K562 (cell line): ENCODE results near the gene OR7A5. TPM values are rescaled to one million over a fixed set of nuclear protein-coding genes. Genes with fewer than 3 reads are reported as not detected.

Experiments used
- CHD7 ChIP-seq: fragments of 200-600 bp; sonication (generic); IDR thresholded peaks from one replicate; pipeline ENCODE4 v1.6.1; 2012; ENCODE audit warnings: mild to moderate bottlenecking, low read depth, low read length, inconsistent platforms
- CREB5 ChIP-seq: fragments of 250-450 bp; sonication (Bioruptor Pico); IDR thresholded peaks from 2 replicates; pipeline ENCODE4 v1.5.0; 2020; ENCODE audit warnings: mild to moderate bottlenecking
- ELF1 ChIP-seq: fragments of 200-800 bp; sonication (Bioruptor generic); IDR thresholded peaks from 2 replicates; pipeline ENCODE4 v1.6.1; 2016; ENCODE audit warnings: missing genetic modification characterization, missing compliant biosample characterization
- KAT8 ChIP-seq: fragments of 450-650 bp; IDR thresholded peaks from 2 replicates; pipeline ENCODE4 v1.6.1; 2016; ENCODE audit warnings: low read depth, mild to moderate bottlenecking
- MECOM ChIP-seq: fragments of 250-450 bp; sonication (Bioruptor Pico); IDR thresholded peaks from 2 replicates; pipeline ENCODE4 v1.8.0; 2022; ENCODE audit warnings: inconsistent platforms
- PPARD ChIP-seq: fragments of 250-450 bp; sonication (Bioruptor Pico); IDR thresholded peaks from 2 replicates; pipeline ENCODE4 v1.8.0; 2022; ENCODE audit warnings: inconsistent platforms, mild to moderate bottlenecking, moderate library complexity
- YY1 ChIP-seq, 3 experiments: IDR thresholded peaks; 2 replicates each; pipeline ENCODE4 v1.6.1; 2011; ENCODE audit warnings: low read length in 2 of 3, mild to moderate bottlenecking in 2 of 3, moderate library complexity in 2 of 3, borderline replicate concordance in 1 of 3, control low read depth in 1 of 3, low read depth in 1 of 3; ENCODE audit not compliant: insufficient read depth in 3 of 3, insufficient replicate concordance in 2 of 3, control insufficient read depth in 1 of 3, insufficient read length in 1 of 3; ENCODE audit errors: extremely low read depth in 1 of 3
- ZNF609 ChIP-seq: sonication (generic); formaldehyde crosslinking; IDR thresholded peaks from 2 replicates; pipeline ENCODE4 v1.8.1; 2023; ENCODE audit warnings: missing genetic modification reagents, mild to moderate bottlenecking, borderline replicate concordance
- polyA plus RNA-seq, 8 experiments: library from polyadenylated mRNA; depleted of rRNA in 4 of 8; stranded (reverse) in 5 of 8; unstranded in 3 of 8; fragments of >200 nt; fragmentation: Nextera tagmentation in 2 of 8; fragmentation: Illumina TruSeq in 1 of 8; extraction: Ambion mirVana in 2 of 8; extraction: Trizol in 1 of 8; gene quantifications; 2 replicates each; pipeline versions ENCODE4 v1.2.1 to v1.2.3, GENCODE V29; 2011 to 2014; ENCODE audit warnings: inconsistent platforms in 1 of 8, missing spikeins in 1 of 8
- total RNA-seq, 7 experiments: library from RNA; depleted of rRNA in 6 of 7; stranded (reverse); fragments of >200 nt in 6 of 7; fragmentation: Illumina TruSeq in 2 of 7; extraction: Trizol in 2 of 7; gene quantifications; 2 replicates each; pipeline versions ENCODE4 v1.2.1 to v1.2.3, GENCODE V29; 2011 to 2021; ENCODE audit warnings: low replicate concordance in 1 of 7

Gene OR7A5
- total and polyA plus RNA-seq, 9 of the 15 experiments (the other 6 are each of a cell fraction or from before 2014, with no cell fraction given) = not detected

- no peak for TF ChIP-seq ZNF609 (CRISPR knock-in tag)
- no peak for TF ChIP-seq KAT8
- TF ChIP-seq CREB5 = no peak
- no peak for TF ChIP-seq PPARD
- TF ChIP-seq YY1 (IDR thresholded peaks at IDR 0.05; ENCODE audit: borderline replicate concordance in 1 of 3, control insufficient read depth in 1 of 3, extremely low read depth in 1 of 3, insufficient read depth in 3 of 3, insufficient read length in 1 of 3, insufficient replicate concordance in 2 of 3, low read depth in 1 of 3, low read length in 2 of 3) = no peak
- no peak for TF ChIP-seq MECOM (CRISPR knock-in tag)
- TF ChIP-seq ELF1 = no peak
- no peak for TF ChIP-seq CHD7
Observed at GRCh38 chr19:14826006-14826405, 9.0 kb downstream of the OR7A5 start (continued).
